Activated naive CD8-positive, alpha-beta T cell treated with anti-CD3 and anti-CD28 coated beads, Interleukin-2, amount 10 ng/mL, durations not matched to agents 7 days and 5 days (primary cell): ENCODE measurements around the gene PCDHB15. TPM values are rescaled to one million over a fixed set of nuclear protein-coding genes. Genes with fewer than 3 reads are reported as not detected.
"Not testable (repeated sequence)": the region's sequence is repeated elsewhere in the genome, so short reads cannot be mapped to it uniquely, and the experiment has no call there.

ENCODE experiments used
- ATAC-seq: fragments of 150-1000 bp; cut with Tn5 transposase; one replicate; pipeline ENCODE4 v1.10.0; 2021; ENCODE audit warnings: low read depth, moderate library complexity
- POLR2A ChIA-PET: fragments of 350-600 bp; sonication (Branson Sonifier 250); formaldehyde crosslinking; loops from one replicate; lab custom pipeline; 2021; ENCODE audit warnings: antibody characterized with exemption; lab: Charles Lee
- DNase-seq: peaks from one replicate; pipeline ENCODE4 v3.0.0; 2021
- H3K27ac Mint-ChIP-seq: one replicate; pipeline ENCODE4 v1.8.0; 2022; ENCODE audit warnings: mild to moderate bottlenecking, mixed read lengths
- H3K27me3 Mint-ChIP-seq: one replicate; pipeline ENCODE4 v1.8.0; 2022; ENCODE audit warnings: mild to moderate bottlenecking, moderate library complexity, mixed read lengths
- H3K36me3 Mint-ChIP-seq: one replicate; pipeline ENCODE4 v1.8.0; 2021; ENCODE audit warnings: mild to moderate bottlenecking, mixed read lengths
- H3K4me1 Mint-ChIP-seq: one replicate; pipeline ENCODE4 v1.8.0; 2021; ENCODE audit warnings: mixed read lengths
- H3K4me3 Mint-ChIP-seq: one replicate; pipeline ENCODE4 v1.8.0; 2022; ENCODE audit warnings: mild to moderate bottlenecking, moderate library complexity, mixed read lengths
- H3K9me3 Mint-ChIP-seq: one replicate; pipeline ENCODE4 v1.8.0; 2021; ENCODE audit warnings: mixed read lengths
- total RNA-seq, 2 experiments: library from RNA; stranded (reverse); gene quantifications; one replicate each; pipeline ENCODE4 v1.2.3, GENCODE V29; 2021

Gene PCDHB15
- total RNA-seq, result under 1 TPM in 1 of 2 experiments, not detected in 1; 0.06 TPM

- ATAC-seq (no peak), DNase-seq (no peak)
- Mint-ChIP-seq H3K27ac (no peak within 1 kb of the TSS), H3K27me3 (peaks cover 6% of the 10 kb centered on the region), H3K36me3 (peaks cover 2% of the 10 kb centered on the region), H3K4me3 (no peak within 1 kb of the TSS), H3K4me1 (no peaks in the 10 kb centered on the region), H3K9me3 (peaks cover 35% of the 10 kb centered on the region)
- POLR2A ChIA-PET, result no interaction called here
These were observed at the start of gene PCDHB15 for GRCh38 chr5:141245250-141245717. PCDHB15 (plus strand) TSS chr5:141245395; CDS start chr5:141245579, 184 bp downstream.

- DNase-seq (no peak), ATAC-seq (no peak)
- no peaks in the 10 kb centered on the region for H3K4me1 Mint-ChIP-seq
- H3K4me3 Mint-ChIP-seq, result no peak overlapping the region
- POLR2A ChIA-PET, result no interaction called here
- H3K36me3 Mint-ChIP-seq, result peaks cover 1% of the 10 kb centered on the region
- H3K9me3 Mint-ChIP-seq, result peaks cover 30% of the 10 kb centered on the region
- peaks cover 8% of the 10 kb centered on the region for H3K27me3 Mint-ChIP-seq
- no peak overlapping the region for H3K27ac Mint-ChIP-seq
These were observed 48.8 kb upstream of the PCDHB15 start for GRCh38 chr5:141196363-141196762.

- POLR2A ChIA-PET, result no interaction called here
- H3K9me3 Mint-ChIP-seq, result peaks cover 19% of the 10 kb centered on the region
- H3K4me1 Mint-ChIP-seq, result no peaks in the 10 kb centered on the region
- H3K4me3 Mint-ChIP-seq, result no peak within 1 kb of the TSS
- no peak for DNase-seq
- no peak within 1 kb of the TSS for H3K27ac Mint-ChIP-seq
- ATAC-seq, result no peak
- H3K27me3 Mint-ChIP-seq, result peaks cover 4% of the 10 kb centered on the region
- no peaks in the 10 kb centered on the region for H3K36me3 Mint-ChIP-seq
These were observed 45.6 kb upstream of the PCDHB15 start, which contains the start of gene PCDHB11 for GRCh38 chr5:141199359-141200235. PCDHB11 (plus strand) TSS chr5:141199627; CDS start chr5:141199775, 148 bp downstream.

GRCh38 chr5:141201126-141201525, 44.1 kb upstream of the PCDHB15 start:
- POLR2A ChIA-PET, ATAC-seq, H3K27me3 Mint-ChIP-seq: not testable (repeated sequence)

GRCh38 chr5:141201646-141202045, 43.5 kb upstream of the PCDHB15 start:
- H3K4me1 Mint-ChIP-seq, H3K36me3 Mint-ChIP-seq, H3K27ac Mint-ChIP-seq, POLR2A ChIA-PET, H3K4me3 Mint-ChIP-seq, H3K27me3 Mint-ChIP-seq, DNase-seq, ATAC-seq: not testable (repeated sequence)
- H3K9me3 Mint-ChIP-seq, result peaks cover 14% of the 10 kb centered on the region

More at GRCh38 chr5:141201126-141201525, 44.1 kb upstream of the PCDHB15 start:
- not testable (repeated sequence) for H3K4me3 Mint-ChIP-seq, H3K36me3 Mint-ChIP-seq, DNase-seq, H3K27ac Mint-ChIP-seq, H3K4me1 Mint-ChIP-seq
- H3K9me3 Mint-ChIP-seq, result peaks cover 19% of the 10 kb centered on the region

GRCh38 chr5:141208478-141208877, 36.7 kb upstream of the PCDHB15 start, which contains the start of gene PCDHB12:
PCDHB12 (plus strand) TSS chr5:141208719; CDS start chr5:141208908, 189 bp downstream.
- H3K27me3 Mint-ChIP-seq, result peaks cover 13% of the 10 kb centered on the region
- ATAC-seq, result no peak
- H3K4me3 Mint-ChIP-seq, result no peak within 1 kb of the TSS
- no peak for DNase-seq
- no peaks in the 10 kb centered on the region for H3K4me1 Mint-ChIP-seq
- H3K27ac Mint-ChIP-seq, result no peak within 1 kb of the TSS
- no peaks in the 10 kb centered on the region for H3K36me3 Mint-ChIP-seq
- POLR2A ChIA-PET, result no interaction called here
- peaks cover 7% of the 10 kb centered on the region for H3K9me3 Mint-ChIP-seq

GRCh38 chr5:141210281-141210680, 34.9 kb upstream of the PCDHB15 start:
- ATAC-seq, DNase-seq, H3K4me1 Mint-ChIP-seq, H3K36me3 Mint-ChIP-seq, POLR2A ChIA-PET, H3K27ac Mint-ChIP-seq, H3K4me3 Mint-ChIP-seq: not testable (repeated sequence)
- peaks cover 13% of the 10 kb centered on the region for H3K9me3 Mint-ChIP-seq
- H3K27me3 Mint-ChIP-seq, result peaks cover 17% of the 10 kb centered on the region

- ATAC-seq, H3K4me1 Mint-ChIP-seq, H3K4me3 Mint-ChIP-seq, H3K27ac Mint-ChIP-seq, POLR2A ChIA-PET, H3K36me3 Mint-ChIP-seq, DNase-seq: not testable (repeated sequence)
- Mint-ChIP-seq H3K27me3 (peaks cover 19% of the 10 kb centered on the region), H3K9me3 (peaks cover 14% of the 10 kb centered on the region)
These were observed 34.3 kb upstream of the PCDHB15 start for GRCh38 chr5:141210849-141211248.

- POLR2A ChIA-PET, H3K4me3 Mint-ChIP-seq, H3K4me1 Mint-ChIP-seq, DNase-seq, H3K27ac Mint-ChIP-seq, ATAC-seq, H3K36me3 Mint-ChIP-seq: not testable (repeated sequence)
- H3K9me3 Mint-ChIP-seq, result peaks cover 18% of the 10 kb centered on the region
- H3K27me3 Mint-ChIP-seq, result peaks cover 22% of the 10 kb centered on the region
These were observed 31.4 kb upstream of the PCDHB15 start, which contains the start of gene PCDHB13 for GRCh38 chr5:141213656-141214339. PCDHB13 (plus strand) TSS chr5:141213919; CDS start chr5:141214124, 205 bp downstream.

- H3K27ac Mint-ChIP-seq, H3K4me3 Mint-ChIP-seq, DNase-seq, POLR2A ChIA-PET, H3K4me1 Mint-ChIP-seq, H3K36me3 Mint-ChIP-seq, ATAC-seq: not testable (repeated sequence)
- peaks cover 21% of the 10 kb centered on the region for H3K9me3 Mint-ChIP-seq
- peaks cover 14% of the 10 kb centered on the region for H3K27me3 Mint-ChIP-seq
These were observed 30.6 kb upstream of the PCDHB15 start for GRCh38 chr5:141214583-141214982.

GRCh38 chr5:141215504-141215903, 29.7 kb upstream of the PCDHB15 start:
- not testable (repeated sequence) for H3K27me3 Mint-ChIP-seq

GRCh38 chr5:141216035-141216434, 29.2 kb upstream of the PCDHB15 start:
- H3K27me3 Mint-ChIP-seq, result not testable (repeated sequence)

More at GRCh38 chr5:141215504-141215903, 29.7 kb upstream of the PCDHB15 start:
- ATAC-seq, H3K27ac Mint-ChIP-seq, H3K4me3 Mint-ChIP-seq, POLR2A ChIA-PET, H3K36me3 Mint-ChIP-seq, H3K4me1 Mint-ChIP-seq, DNase-seq: not testable (repeated sequence)
- H3K9me3 Mint-ChIP-seq, result peaks cover 18% of the 10 kb centered on the region

GRCh38 chr5:141223112-141223783, 21.9 kb upstream of the PCDHB15 start, which contains the start of gene PCDHB14:
PCDHB14 (plus strand) TSS chr5:141223343; CDS start chr5:141223506, 163 bp downstream.
- Mint-ChIP-seq H3K36me3 (no peaks in the 10 kb centered on the region), H3K27ac (no peak within 1 kb of the TSS), H3K27me3 (peaks cover 7% of the 10 kb centered on the region), H3K4me3 (no peak within 1 kb of the TSS), H3K4me1 (peaks cover 1% of the 10 kb centered on the region), H3K9me3 (peaks cover 9% of the 10 kb centered on the region)
- no peak for ATAC-seq
- POLR2A ChIA-PET, result interaction anchor here (0.7 kb wide), 1 partner anchor 116 kb away, joined by 3 read pairs; no protein-coding TSS in a partner anchor
- DNase-seq, result no peak

More at GRCh38 chr5:141216035-141216434, 29.2 kb upstream of the PCDHB15 start:
- H3K27ac Mint-ChIP-seq, H3K4me1 Mint-ChIP-seq, H3K36me3 Mint-ChIP-seq, ATAC-seq, POLR2A ChIA-PET, H3K4me3 Mint-ChIP-seq, DNase-seq: not testable (repeated sequence)
- peaks cover 16% of the 10 kb centered on the region for H3K9me3 Mint-ChIP-seq
